CD14-positive monocyte (primary cell): ENCODE data around the gene TNFAIP8L2. TPM values are rescaled to one million over a fixed set of nuclear protein-coding genes. Genes with fewer than 3 reads are reported as not detected.

Source experiments
- DNase-seq, 3 donors: peaks; one replicate each; pipeline ENCODE4 v3.0.0-alpha.2; 2011 to 2022
- H2AFZ ChIP-seq: 2 replicates; pipeline ENCODE4 v1.6.0; 2012; ENCODE audit warnings: mild to moderate bottlenecking, low read depth, low read length, inconsistent platforms; ENCODE audit not compliant: insufficient read depth, poor library complexity, severe bottlenecking
- H3K27ac ChIP-seq, 2 donors: 1 replicate in 1 of 2; 2 replicates in 1 of 2; pipeline ENCODE4 v1.5.1; 2012 to 2013; ENCODE audit warnings: low read length in 2 of 2, control low read depth in 1 of 2, inconsistent platforms in 1 of 2, low read depth in 1 of 2, mild to moderate bottlenecking in 1 of 2
- H3K27me3 ChIP-seq, 2 donors: one replicate each; pipeline versions ENCODE4 v1.6.0 to v1.6.1; 2011 to 2013; ENCODE audit warnings: low read length in 2 of 2; ENCODE audit not compliant: control insufficient read depth in 2 of 2, insufficient read depth in 2 of 2
- H3K36me3 ChIP-seq, 2 donors: replicated peaks in 1 of 2; 1 replicate in 1 of 2; 2 replicates in 1 of 2; pipeline versions ENCODE4 v1.5.1 to v1.6.1; 2012 to 2013; ENCODE audit warnings: low read length in 2 of 2, control low read depth in 1 of 2, inconsistent platforms in 1 of 2, mild to moderate bottlenecking in 1 of 2; ENCODE audit not compliant: insufficient read depth in 2 of 2, control insufficient read depth in 1 of 2
- H3K4me1 ChIP-seq, 2 donors: 1 replicate in 1 of 2; 2 replicates in 1 of 2; pipeline versions ENCODE4 v1.5.1 to v1.6.1; 2012 to 2013; ENCODE audit warnings: low read length in 2 of 2, control low read depth in 1 of 2, inconsistent platforms in 1 of 2, mild to moderate bottlenecking in 1 of 2, moderate library complexity in 1 of 2; ENCODE audit not compliant: insufficient read depth in 2 of 2, control insufficient read depth in 1 of 2
- H3K4me2 ChIP-seq: replicated peaks from 2 replicates; pipeline ENCODE3; 2012; ENCODE audit warnings: low read length, moderate library complexity, mild to moderate bottlenecking; ENCODE audit not compliant: poor library complexity, severe bottlenecking; ENCODE audit errors: extremely low read depth
- H3K4me3 ChIP-seq, 3 experiments: fragments of 200-600 bp in 1 of 3; sonication (generic) in 1 of 3; replicated peaks in 1 of 3; 1 replicate in 2 of 3; 2 replicates in 1 of 3; pipeline ENCODE4 v1.5.1; 2011 to 2013; ENCODE audit warnings: low read length in 3 of 3, mild to moderate bottlenecking in 3 of 3, control low read depth in 2 of 3, low read depth in 2 of 3, inconsistent platforms in 1 of 3, moderate library complexity in 1 of 3
- H3K79me2 ChIP-seq: 2 replicates; pipeline ENCODE4 v1.6.0; 2012; ENCODE audit warnings: mild to moderate bottlenecking, control low read depth, inconsistent platforms, low read length, moderate library complexity; ENCODE audit not compliant: insufficient read depth
- H3K9ac ChIP-seq: 2 replicates; pipeline ENCODE4 v1.6.0; 2017; ENCODE audit warnings: low read length, mild to moderate bottlenecking; ENCODE audit not compliant: insufficient read depth, poor library complexity, severe bottlenecking
- H3K9me3 ChIP-seq, 2 donors: replicated peaks in 1 of 2; 1 replicate in 1 of 2; 2 replicates in 1 of 2; pipeline versions ENCODE4 v1.5.1 to v1.6.1; 2012 to 2013; ENCODE audit warnings: low read length in 2 of 2, control low read depth in 1 of 2; ENCODE audit not compliant: control insufficient read depth in 1 of 2, insufficient read depth in 1 of 2
- H4K20me1 ChIP-seq: 2 replicates; pipeline ENCODE4 v1.6.0; 2012; ENCODE audit warnings: mild to moderate bottlenecking, low read length, control low read depth, moderate library complexity; ENCODE audit not compliant: insufficient read depth
- H3K27ac Mint-ChIP-seq, 7 donors: one replicate each; pipeline ENCODE4 v1.8.0; 2020; ENCODE audit warnings: mild to moderate bottlenecking in 7 of 7, mixed read lengths in 7 of 7, moderate library complexity in 6 of 7, inconsistent platforms in 2 of 7
- H3K27me3 Mint-ChIP-seq, 3 donors: one replicate each; pipeline ENCODE4 v1.8.0; 2021 to 2022; ENCODE audit warnings: low read depth in 3 of 3, mild to moderate bottlenecking in 3 of 3, mixed read lengths in 3 of 3, moderate library complexity in 3 of 3, inconsistent platforms in 1 of 3
- H3K36me3 Mint-ChIP-seq, 2 donors: one replicate each; pipeline ENCODE4 v1.8.0; 2020; ENCODE audit warnings: mixed read lengths in 2 of 2, inconsistent platforms in 1 of 2, mild to moderate bottlenecking in 1 of 2
- H3K4me1 Mint-ChIP-seq: one replicate; pipeline ENCODE4 v1.8.0; 2020; ENCODE audit warnings: mild to moderate bottlenecking, mixed read lengths
- H3K4me3 Mint-ChIP-seq, 2 donors: one replicate each; pipeline ENCODE4 v1.8.0; 2020; ENCODE audit warnings: mild to moderate bottlenecking in 2 of 2, mixed read lengths in 2 of 2, moderate library complexity in 1 of 2
- H3K9me3 Mint-ChIP-seq, 7 donors: one replicate each; pipeline ENCODE4 v1.8.0; 2020 to 2022; ENCODE audit warnings: mixed read lengths in 7 of 7, mild to moderate bottlenecking in 6 of 7, moderate library complexity in 6 of 7, inconsistent platforms in 2 of 7
- CTCF ChIP-seq: fragments of 200-600 bp; IDR thresholded peaks from one replicate; pipeline ENCODE4 v1.8.0; 2022; ENCODE audit warnings: antibody characterized with exemption, mild to moderate bottlenecking
- WGBS: methylation state at CpG from one replicate; pipeline ENCODE4 v1.1.5; 2013; ENCODE audit warnings: missing lambda C conversion rate; ENCODE audit not compliant: insufficient coverage; 5-methylcytosine and 5-hydroxymethylcytosine counted together
- intact Hi-C, 2 donors: fragments of 100-400 bp; cut with micrococcal nuclease; formaldehyde crosslinking; loops; one replicate each; pipeline versions ENCODE4 v1.15.0 to v1.15.1; 2023
- polyA plus RNA-seq, 3 donors: library from polyadenylated mRNA; depleted of rRNA in 1 of 3; unstranded in 2 of 3; stranded (reverse) in 1 of 3; fragments of 300-500 nt in 2 of 3; fragments of >200 nt in 1 of 3; fragmentation: Illumina TruSeq in 2 of 3; gene quantifications; 1 replicate in 2 of 3; 2 replicates in 1 of 3; pipeline ENCODE4 v1.2.3, GENCODE V29; 2012 to 2021

Gene TNFAIP8L2
- polyA plus RNA-seq, 3 donors, result 50.3 to 104 (median 103) TPM

DNA sequence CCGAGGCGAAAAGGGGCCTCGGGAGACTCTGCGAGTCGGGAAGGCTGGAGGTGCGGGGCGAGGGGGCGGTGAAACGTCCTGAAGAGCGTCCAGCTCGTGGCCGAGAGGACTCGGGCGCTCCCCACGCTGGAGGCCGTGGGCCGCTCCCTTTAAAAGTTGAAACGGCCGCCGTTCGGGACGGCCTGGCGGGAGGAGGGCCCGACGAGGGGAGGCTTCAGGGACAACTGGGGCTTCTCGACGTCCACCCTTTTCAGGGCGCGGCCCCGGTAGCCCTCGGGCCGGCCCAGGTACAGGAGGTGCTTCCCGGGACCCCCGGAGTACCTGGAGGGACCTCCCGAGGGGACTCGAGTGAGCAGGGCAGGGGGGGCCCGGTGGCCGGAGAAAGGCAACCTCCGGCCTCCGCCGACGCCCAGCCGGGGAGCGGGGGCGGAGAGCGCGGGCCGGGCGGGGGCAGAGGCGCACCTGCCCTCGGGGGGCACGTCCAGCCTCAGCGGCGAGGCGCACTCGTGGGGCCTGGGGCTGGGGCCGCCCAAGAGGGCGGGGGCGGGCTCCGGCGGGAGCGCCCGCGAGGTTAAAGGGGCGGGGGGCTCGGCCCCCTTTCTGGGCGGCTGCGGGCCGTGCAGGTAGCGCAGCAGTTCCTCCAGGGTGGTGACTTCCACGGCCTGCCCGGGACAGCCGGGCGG, 24.0 kb upstream of the TNFAIP8L2 start:
- peaks cover 0 to 6% (median 0%) of the 10 kb centered on the region in 7 donors for H3K9me3 Mint-ChIP-seq
- no peaks in the 10 kb centered on the region for H4K20me1 ChIP-seq
- H3K9ac ChIP-seq, result no peak overlapping the region
- H3K36me3 ChIP-seq, result no peaks in the 10 kb centered on the region
- no peak overlapping the region for H2AFZ ChIP-seq
- no peak overlapping the region for H3K27ac ChIP-seq
- H3K79me2 ChIP-seq, result no peaks in the 10 kb centered on the region
- H3K4me3 Mint-ChIP-seq, result peak overlapping the region in 1 of 2 donors; percentile 7
- peaks cover 14 to 16% of the 10 kb centered on the region in 2 donors for H3K4me1 ChIP-seq
- H3K4me1 Mint-ChIP-seq, result peaks cover 15% of the 10 kb centered on the region
- no peaks in the 10 kb centered on the region for H3K9me3 ChIP-seq
- intact Hi-C loops, result no loop called here
- H3K27ac Mint-ChIP-seq, result no peak overlapping the region
- H3K36me3 Mint-ChIP-seq, result no peaks in the 10 kb centered on the region
- no peak overlapping the region for H3K4me3 ChIP-seq
- H3K27me3 Mint-ChIP-seq, result peaks cover 10 to 14% (median 11%) of the 10 kb centered on the region in 3 donors
- H3K27me3 ChIP-seq, result peaks cover 0 to 8% of the 10 kb centered on the region in 2 donors
- no peak for TF ChIP-seq CTCF
- DNase-seq, result no peak
- 91% methylated on average over 74 of the region's 74 CpGs for WGBS
- H3K4me2 ChIP-seq, result no peak overlapping the region

DNA sequence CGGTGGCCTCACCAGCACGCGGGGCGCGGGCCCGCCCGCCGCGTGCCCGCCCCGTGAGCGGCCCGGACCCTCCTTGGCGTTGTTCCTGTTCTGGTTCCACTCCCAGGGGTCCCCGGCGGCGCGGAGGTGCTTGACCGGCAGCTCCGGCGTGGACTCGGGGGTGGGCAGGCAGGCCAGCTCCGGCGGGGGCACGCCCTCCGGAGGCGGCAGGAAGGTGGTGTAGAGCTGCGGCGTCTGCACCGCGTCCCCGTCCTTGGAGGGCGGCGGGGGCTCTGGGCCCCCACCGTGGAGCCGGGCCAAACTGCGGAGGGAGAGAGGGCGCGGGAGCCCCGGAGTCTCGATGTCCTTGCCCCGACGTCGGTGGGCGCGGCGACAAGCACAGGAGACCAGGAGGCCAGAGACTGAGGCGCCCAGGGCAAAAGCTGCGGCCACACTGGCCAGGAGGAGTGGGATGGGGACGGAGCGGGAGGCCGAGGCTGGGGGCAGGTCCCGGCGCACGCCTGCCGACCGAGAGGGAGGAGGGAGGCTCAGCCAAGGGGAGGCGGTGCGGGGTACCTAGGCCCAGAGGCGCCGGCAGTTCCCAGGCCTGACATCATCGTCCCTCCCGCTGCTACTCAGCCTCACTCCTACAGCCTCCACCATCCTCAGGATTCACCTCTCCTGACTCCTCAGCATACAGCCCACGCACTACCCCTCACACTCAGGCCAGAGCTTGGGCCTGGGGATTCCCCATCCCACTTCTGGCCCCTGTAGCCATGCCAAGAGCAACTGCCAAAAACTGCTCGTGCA, 23.2 kb upstream of the TNFAIP8L2 start:
- peaks cover 0 to 6% (median 0%) of the 10 kb centered on the region in 7 donors for H3K9me3 Mint-ChIP-seq
- Histone ChIP-seq H4K20me1 (no peaks in the 10 kb centered on the region), H2AFZ (no peak overlapping the region), H3K79me2 (no peaks in the 10 kb centered on the region), H3K4me2 (no peak overlapping the region), H3K4me3 (no peak overlapping the region), H3K36me3 (no peaks in the 10 kb centered on the region), H3K27me3 (peaks cover 0 to 8% of the 10 kb centered on the region in 2 donors), H3K9ac (no peak overlapping the region), H3K4me1 (peaks cover 14 to 16% of the 10 kb centered on the region in 2 donors), H3K27ac (no peak overlapping the region), H3K9me3 (no peaks in the 10 kb centered on the region)
- H3K4me1 Mint-ChIP-seq, result peaks cover 15% of the 10 kb centered on the region
- no peaks in the 10 kb centered on the region for H3K36me3 Mint-ChIP-seq
- no peak for TF ChIP-seq CTCF
- H3K4me3 Mint-ChIP-seq, result peak overlapping the region in 1 of 2 donors; percentile 50
- H3K27me3 Mint-ChIP-seq, result peaks cover 10 to 14% (median 12%) of the 10 kb centered on the region in 3 donors
- no peak for DNase-seq
- H3K27ac Mint-ChIP-seq, result no peak overlapping the region
- intact Hi-C loops, result no loop called here
- WGBS, result 97% methylated on average over 59 of the region's 65 CpGs
